HEK293T (cell line): Measurements from ENCODE around the gene NCF2.

ENCODE experiments used
- CTCF ChIA-PET: fragments of 350-600 bp; formaldehyde crosslinking; extraction: SDS; loops from one replicate; lab custom pipeline; 2021; ENCODE audit warnings: antibody characterized with exemption, inconsistent platforms; lab: Yijun Ruan, JAX
- POLR2A ChIA-PET: fragments of 350-600 bp; formaldehyde crosslinking; extraction: SDS; loops from one replicate; lab custom pipeline; 2020; ENCODE audit warnings: antibody characterized with exemption, inconsistent platforms; lab: Yijun Ruan, JAX
- DNase-seq: peaks from one replicate; pipeline ENCODE4 v3.0.0; 2012; ENCODE audit warnings: mixed read lengths; ENCODE audit errors: extremely low spot score
- ARNT ChIP-seq: fragments of 450-650 bp; IDR thresholded peaks from 2 replicates; pipeline ENCODE4 v1.6.1; 2017; ENCODE audit warnings: mild to moderate bottlenecking
- BHLHE40 ChIP-seq: fragments of 450-650 bp; IDR thresholded peaks from 2 replicates; pipeline ENCODE4 v1.6.1; 2016; ENCODE audit warnings: mild to moderate bottlenecking, moderate library complexity, borderline replicate concordance
- CTBP1 ChIP-seq: fragments of 450-650 bp; IDR thresholded peaks from 2 replicates; pipeline ENCODE4 v1.6.1; 2016; ENCODE audit warnings: borderline replicate concordance
- ELF4 ChIP-seq: fragments of 450-650 bp; IDR thresholded peaks from 2 replicates; pipeline ENCODE4 v1.6.1; 2017; ENCODE audit warnings: antibody characterized with exemption
- FOXA1 ChIP-seq: fragments of 450-650 bp; IDR thresholded peaks from 2 replicates; pipeline ENCODE4 v1.6.1; 2016; ENCODE audit warnings: mild to moderate bottlenecking
- FOXK2 ChIP-seq: fragments of 450-650 bp; IDR thresholded peaks from 2 replicates; pipeline ENCODE4 v1.6.1; 2016; ENCODE audit warnings: mild to moderate bottlenecking
- FOXM1 ChIP-seq: fragments of 450-650 bp; IDR thresholded peaks from 2 replicates; pipeline ENCODE4 v1.6.1; 2017; ENCODE audit warnings: mild to moderate bottlenecking, borderline replicate concordance
- HDGF ChIP-seq: fragments of 450-650 bp; IDR thresholded peaks from 2 replicates; pipeline ENCODE4 v1.6.1; 2017; ENCODE audit warnings: antibody characterized with exemption, borderline replicate concordance
- L3MBTL2 ChIP-seq: fragments of 450-650 bp; conservative IDR thresholded peaks from 2 replicates; pipeline ENCODE4 v1.6.1; 2016; ENCODE audit warnings: mild to moderate bottlenecking
- LEF1 ChIP-seq: fragments of 450-650 bp; IDR thresholded peaks from 2 replicates; pipeline ENCODE4 v1.6.1; 2017; ENCODE audit warnings: mild to moderate bottlenecking, borderline replicate concordance
- NFRKB ChIP-seq: fragments of 450-650 bp; IDR thresholded peaks from 2 replicates; pipeline ENCODE4 v1.6.1; 2016; ENCODE audit warnings: mild to moderate bottlenecking, moderate library complexity
- SP1 ChIP-seq: fragments of 450-650 bp; IDR thresholded peaks from 2 replicates; pipeline ENCODE4 v1.6.1; 2017
- SUZ12 ChIP-seq: fragments of 450-650 bp; IDR thresholded peaks from 2 replicates; pipeline ENCODE4 v1.6.1; 2016; ENCODE audit warnings: mild to moderate bottlenecking
- TARDBP ChIP-seq: fragments of 450-650 bp; IDR thresholded peaks from 2 replicates; pipeline ENCODE4 v1.6.1; 2016
- ZNF384 ChIP-seq: fragments of 450-650 bp; IDR thresholded peaks from 2 replicates; pipeline ENCODE4 v1.6.1; 2016
- TF ChIP-seq, protein P1 (sequence below): fragments of 450-650 bp; IDR thresholded peaks from 2 replicates; pipeline ENCODE4 v1.6.1; 2016

The NCF2 gene

DNA sequence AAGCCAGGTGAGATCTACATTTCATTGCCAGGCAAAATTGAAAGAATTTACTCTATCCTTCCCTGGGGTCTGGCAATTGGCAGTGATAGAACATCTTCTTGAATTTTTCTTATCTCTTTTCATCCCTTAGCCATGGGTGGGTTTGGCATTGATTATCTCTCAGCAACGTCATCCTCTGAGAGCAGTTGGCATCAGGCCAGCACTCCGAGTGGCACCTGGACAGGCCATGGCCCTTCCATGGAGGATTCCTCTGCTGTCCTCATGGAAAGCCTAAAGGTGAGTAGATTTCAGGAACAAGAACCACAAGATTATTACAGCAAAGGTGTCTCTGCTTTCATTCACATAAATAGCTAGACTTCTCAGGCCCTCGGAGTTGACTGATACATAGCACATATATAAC, 39.3 kb downstream of the NCF2 start:
- TF ChIP-seq BHLHE40 (no peak), LEF1 (no peak), SP1 (no peak), SUZ12 (no peak), ELF4 (no peak), NFRKB (no peak), HDGF (no peak), FOXM1 (no peak), ARNT (no peak), CTBP1 (no peak), ZNF384 (no peak), TARDBP (no peak), FOXA1 (no peak), L3MBTL2 (no peak), FOXK2 (no peak)
- TF ChIP-seq, protein P1, sequence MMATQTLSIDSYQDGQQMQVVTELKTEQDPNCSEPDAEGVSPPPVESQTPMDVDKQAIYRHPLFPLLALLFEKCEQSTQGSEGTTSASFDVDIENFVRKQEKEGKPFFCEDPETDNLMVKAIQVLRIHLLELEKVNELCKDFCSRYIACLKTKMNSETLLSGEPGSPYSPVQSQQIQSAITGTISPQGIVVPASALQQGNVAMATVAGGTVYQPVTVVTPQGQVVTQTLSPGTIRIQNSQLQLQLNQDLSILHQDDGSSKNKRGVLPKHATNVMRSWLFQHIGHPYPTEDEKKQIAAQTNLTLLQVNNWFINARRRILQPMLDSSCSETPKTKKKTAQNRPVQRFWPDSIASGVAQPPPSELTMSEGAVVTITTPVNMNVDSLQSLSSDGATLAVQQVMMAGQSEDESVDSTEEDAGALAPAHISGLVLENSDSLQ, result no peak
- CTCF ChIA-PET, result interaction anchor here (0.6 kb wide), 2 partner anchors 30 to 56 kb away, joined by 3 to 4 read pairs; no protein-coding TSS in a partner anchor

DNA sequence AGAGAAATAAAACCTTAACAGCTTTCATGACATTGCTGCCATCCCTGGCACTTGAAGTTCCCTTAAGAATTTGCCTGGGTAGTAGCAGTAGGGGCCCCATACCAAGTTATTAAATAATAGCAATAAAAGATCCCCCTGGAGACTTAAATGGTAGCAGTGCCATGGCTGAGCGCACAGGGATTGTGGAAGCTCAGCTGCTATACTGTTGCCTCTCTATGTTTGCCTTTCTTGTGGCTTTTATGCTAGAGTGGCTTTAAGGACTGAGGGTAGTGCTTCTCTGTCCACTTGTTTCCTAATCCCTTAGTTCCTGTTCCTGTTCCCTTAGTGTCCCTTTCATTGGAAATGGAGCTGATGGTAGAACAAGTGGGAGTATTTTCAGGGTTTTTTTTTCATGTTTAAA, 42.1 kb downstream of the NCF2 start:
- ChIA-PET POLR2A (no interaction called here), CTCF (no interaction called here)
- DNase-seq, result no peak
- TF ChIP-seq TARDBP (no peak), SUZ12 (no peak), SP1 (no peak), L3MBTL2 (no peak), BHLHE40 (no peak), CTBP1 (no peak), FOXK2 (no peak), ZNF384 (no peak), ARNT (no peak), ELF4 (no peak), FOXM1 (no peak), NFRKB (no peak), LEF1 (no peak), HDGF (no peak), FOXA1 (no peak)
- TF ChIP-seq, protein P1, result no peak

More for the DNA sequence above, 39.3 kb downstream of the NCF2 start:
- POLR2A ChIA-PET, result no interaction called here
- DNase-seq, result no peak

DNA sequence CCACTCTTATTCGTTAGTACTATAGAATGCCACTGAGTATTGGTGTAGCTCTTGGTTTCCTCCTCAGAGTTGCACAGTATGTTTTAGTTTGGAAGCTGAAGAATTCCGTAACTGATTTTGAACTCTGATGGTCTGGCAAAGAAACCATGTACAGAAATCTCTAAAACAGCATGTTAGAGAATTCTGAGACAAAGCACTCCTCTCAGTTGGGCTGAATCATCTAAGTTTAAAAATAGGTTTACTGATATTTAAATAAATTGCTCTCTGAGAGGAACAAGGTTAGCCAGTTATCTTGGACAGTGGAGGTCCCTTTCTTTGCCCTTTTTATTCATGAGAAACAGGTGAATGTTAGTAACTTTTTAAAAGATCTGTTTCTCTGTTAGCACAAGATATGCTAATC, 43.8 kb downstream of the NCF2 start:
- CTCF ChIA-PET, result no interaction called here
- no peak for DNase-seq
- POLR2A ChIA-PET, result no interaction called here
- TF ChIP-seq FOXK2 (no peak), SUZ12 (no peak), ZNF384 (no peak), L3MBTL2 (no peak), FOXA1 (no peak), HDGF (no peak), BHLHE40 (no peak), LEF1 (no peak), TARDBP (no peak), ARNT (no peak), ELF4 (no peak), CTBP1 (no peak), FOXM1 (no peak), SP1 (no peak), NFRKB (no peak)
- TF ChIP-seq, protein P1, result no peak

DNA sequence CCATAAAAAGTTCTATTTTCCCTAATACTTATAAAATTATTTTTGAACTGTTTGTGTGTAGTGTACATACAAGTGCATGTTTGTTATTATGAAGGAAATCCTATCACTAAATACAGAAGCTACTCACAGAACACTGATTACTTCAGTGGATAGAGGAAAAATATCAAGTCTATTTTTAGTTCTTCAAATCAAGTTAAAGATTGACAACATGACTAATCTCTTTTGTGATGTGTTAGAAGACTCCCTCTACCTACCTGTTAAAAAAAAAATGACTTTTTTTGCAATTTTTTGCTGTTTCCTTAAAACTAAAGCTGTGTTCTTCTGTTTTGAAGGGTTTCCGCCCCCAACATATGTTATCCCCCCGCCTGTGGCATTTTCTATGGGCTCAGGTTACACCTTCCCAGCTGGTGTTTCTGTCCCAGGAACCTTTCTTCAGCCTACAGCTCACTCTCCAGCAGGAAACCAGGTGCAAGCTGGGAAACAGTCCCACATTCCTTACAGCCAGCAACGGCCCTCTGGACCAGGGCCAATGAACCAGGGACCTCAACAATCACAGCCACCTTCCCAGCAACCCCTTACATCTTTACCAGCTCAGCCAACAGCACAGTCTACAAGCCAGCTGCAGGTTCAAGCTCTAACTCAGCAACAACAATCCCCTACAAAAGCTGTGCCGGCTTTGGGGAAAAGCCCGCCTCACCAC, 45.5 kb downstream of the NCF2 start:
- no peak for DNase-seq
- ChIA-PET CTCF (interaction anchor here (0.7 kb wide), 1 partner anchor 262 kb away, joined by 4 read pairs; no protein-coding TSS in a partner anchor), POLR2A (no interaction called here)
- TF ChIP-seq HDGF, result no peak
- TF ChIP-seq, protein P1, result no peak
- TF ChIP-seq NFRKB, result no peak

DNA sequence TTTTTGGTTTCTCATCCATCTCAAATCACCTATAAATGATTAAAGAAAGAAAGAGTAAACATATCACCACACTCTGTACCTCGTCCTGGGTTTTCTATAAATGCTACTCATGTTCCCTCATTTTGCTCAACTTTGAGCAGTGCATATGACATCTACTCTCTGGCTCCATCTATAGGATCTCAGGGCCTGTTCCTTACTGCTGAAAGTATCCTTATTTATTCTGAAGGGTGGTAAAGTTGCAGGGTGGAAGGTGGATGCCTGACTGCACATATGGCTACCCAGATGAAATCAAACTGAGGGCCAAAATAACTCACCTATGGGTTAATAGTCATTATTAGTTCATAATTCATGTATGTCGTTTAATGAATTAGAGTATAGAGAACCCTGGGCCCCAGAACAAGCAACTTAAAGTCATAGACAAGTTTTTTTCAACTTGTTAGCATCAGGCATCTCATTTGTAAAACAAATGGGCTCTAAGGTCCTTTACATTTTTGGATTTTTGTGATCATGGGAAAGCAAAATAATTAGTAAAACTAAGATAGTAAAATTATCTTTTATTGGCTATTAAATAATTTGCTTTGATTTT, 46.5 kb downstream of the NCF2 start:
- peak; percentile 69 for DNase-seq
- POLR2A ChIA-PET, result no interaction called here
- CTCF ChIA-PET, result no interaction called here
- TF ChIP-seq FOXA1 (no peak), LEF1 (no peak), ELF4 (no peak), SP1 (no peak), CTBP1 (no peak), FOXM1 (no peak), ZNF384 (no peak), NFRKB (no peak)
- TF ChIP-seq, protein P1, result peak; percentile 74
